NCI-H526 (cell line): Measurements from ENCODE around the gene STX10.
A peak's percentile ranks its signal among the peaks of the same experiment; 100 is the strongest.

Experiments used
- DNase-seq, 2 experiments: peaks; one replicate each; lab custom pipeline; 2025; lab: John Stamatoyannopoulos, UW

The STX10 gene

GRCh38 chr19:13100031-13100588, 50.1 kb downstream of the STX10 start:
- DNase-seq = no peak

GRCh38 chr19:13099073-13099999, 50.8 kb downstream of the STX10 start:
- peak in 1 of 2 experiments; percentile 28 for DNase-seq

- DNase-seq = peak in 1 of 2 experiments; percentile 20
Observed at GRCh38 chr19:13098277-13099072, 51.7 kb downstream of the STX10 start.

GRCh38 chr19:13097463-13098258, 52.5 kb downstream of the STX10 start:
- DNase-seq = no peak

- no peak for DNase-seq
Observed at GRCh38 chr19:13097033-13097462, 53.1 kb downstream of the STX10 start.

- DNase-seq = no peak
Observed at GRCh38 chr19:13095934-13096927, 53.9 kb downstream of the STX10 start.

- DNase-seq = no peak
Observed at GRCh38 chr19:13095393-13095784, 54.8 kb downstream of the STX10 start.

- DNase-seq = no peak
Observed at GRCh38 chr19:13094771-13095392, 55.3 kb downstream of the STX10 start.

GRCh38 chr19:13094106-13094504, 56.1 kb downstream of the STX10 start:
- DNase-seq = no peak
